Natural killer cell (primary cell): ENCODE data around the gene TMEM203. TPM values are rescaled to one million over a fixed set of nuclear protein-coding genes. Genes with fewer than 3 reads are reported as not detected.
A peak's percentile ranks its signal among the peaks of the same experiment; 100 is the strongest.

ENCODE experiments used
- ATAC-seq, 3 donors: fragments of 150-1000 bp in 2 of 3; fragments of 200-7000 bp in 1 of 3; cut with Tn5 transposase; 1 replicate in 1 of 3; 2 replicates in 2 of 3; pipeline ENCODE4 v1.10.0; 2021; ENCODE audit warnings: mild to moderate bottlenecking in 2 of 3, moderate library complexity in 2 of 3
- DNase-seq, 2 donors: peaks; one replicate each; pipeline versions ENCODE4 v3.0.0 to v3.0.0-alpha.2; 2013 to 2021; ENCODE audit warnings: mixed read lengths in 1 of 2
- H3K27ac ChIP-seq: one replicate; pipeline ENCODE4 v1.5.1; 2013; ENCODE audit warnings: mild to moderate bottlenecking, low read length
- H3K27me3 ChIP-seq: one replicate; pipeline ENCODE4 v1.6.1; 2013; ENCODE audit warnings: low read length; ENCODE audit not compliant: control insufficient read depth, insufficient read depth
- H3K36me3 ChIP-seq: one replicate; pipeline ENCODE4 v1.6.1; 2013; ENCODE audit warnings: low read length; ENCODE audit not compliant: control insufficient read depth, insufficient read depth
- H3K4me1 ChIP-seq: one replicate; pipeline ENCODE4 v1.6.1; 2013; ENCODE audit warnings: low read length; ENCODE audit not compliant: control insufficient read depth, insufficient read depth
- H3K4me3 ChIP-seq: one replicate; pipeline ENCODE4 v1.5.1; 2013; ENCODE audit warnings: low read length
- H3K9me3 ChIP-seq: one replicate; pipeline ENCODE4 v1.6.1; 2013; ENCODE audit warnings: low read length; ENCODE audit not compliant: control insufficient read depth, insufficient read depth
- H3K27ac Mint-ChIP-seq, 2 donors: one replicate each; pipeline ENCODE4 v1.8.0; 2022; ENCODE audit warnings: mild to moderate bottlenecking in 2 of 2, mixed read lengths in 2 of 2, moderate library complexity in 1 of 2
- H3K27me3 Mint-ChIP-seq, 2 donors: one replicate each; pipeline ENCODE4 v1.8.0; 2022; ENCODE audit warnings: low read depth in 2 of 2, mixed read lengths in 2 of 2
- H3K36me3 Mint-ChIP-seq: one replicate; pipeline ENCODE4 v1.8.0; 2022; ENCODE audit warnings: mixed read lengths
- H3K4me1 Mint-ChIP-seq, 2 donors: one replicate each; pipeline ENCODE4 v1.8.0; 2022; ENCODE audit warnings: mixed read lengths in 2 of 2
- H3K4me3 Mint-ChIP-seq: one replicate; pipeline ENCODE4 v1.8.0; 2022; ENCODE audit warnings: mild to moderate bottlenecking, moderate library complexity, mixed read lengths
- H3K9me3 Mint-ChIP-seq, 2 donors: one replicate each; pipeline ENCODE4 v1.8.0; 2022; ENCODE audit warnings: mixed read lengths in 2 of 2
- CTCF ChIP-seq: fragments of 200-600 bp; IDR thresholded peaks from one replicate; pipeline ENCODE4 v1.8.0; 2022; ENCODE audit warnings: antibody characterized with exemption
- WGBS: methylation state at CpG from one replicate; pipeline ENCODE4 v1.1.7; 2013; ENCODE audit warnings: missing lambda C conversion rate; ENCODE audit not compliant: insufficient coverage; 5-methylcytosine and 5-hydroxymethylcytosine counted together
- intact Hi-C: fragments of 100-400 bp; cut with micrococcal nuclease; formaldehyde crosslinking; loops from one replicate; pipeline ENCODE4 v1.14.2; 2022
- total RNA-seq, 4 donors: library from RNA; stranded (reverse); fragments of 120-200 nt in 1 of 4; gene quantifications; one replicate each; pipeline versions ENCODE4 v1.2.3 to v1.2.4, GENCODE V29; 2013 to 2022

The TMEM203 gene
- total RNA-seq, 3 donors from 2014 or later (not counting 1 experiment from before 2014, with no cell fraction given): 22.1 to 30.5 (median 27.1) TPM

- Mint-ChIP-seq H3K4me3 (peak overlapping the region; percentile 55), H3K27me3 (peaks cover 22 to 46% of the 10 kb centered on the region in 2 donors), H3K36me3 (no peaks in the 10 kb centered on the region), H3K4me1 (peaks cover 0 to 5% of the 10 kb centered on the region in 2 donors), H3K27ac (no peak overlapping the region), H3K9me3 (no peaks in the 10 kb centered on the region)
- Histone ChIP-seq H3K27ac (no peak overlapping the region), H3K4me3 (no peak overlapping the region), H3K4me1 (peaks cover 22% of the 10 kb centered on the region), H3K36me3 (no peaks in the 10 kb centered on the region), H3K9me3 (no peaks in the 10 kb centered on the region), H3K27me3 (peaks cover 56% of the 10 kb centered on the region)
- 52% methylated on average over 26 of the region's 26 CpGs for WGBS
- intact Hi-C loops: no loop called here
- ATAC-seq (no peak), DNase-seq (no peak)
- no peak for TF ChIP-seq CTCF
Observed at GRCh38 chr9:137163365-137163715, 42.1 kb downstream of the TMEM203 start.

GRCh38 chr9:137162505-137163364, 42.7 kb downstream of the TMEM203 start:
- Histone ChIP-seq H3K9me3 (no peaks in the 10 kb centered on the region), H3K4me3 (no peak overlapping the region), H3K27ac (no peak overlapping the region), H3K27me3 (peaks cover 58% of the 10 kb centered on the region), H3K36me3 (no peaks in the 10 kb centered on the region), H3K4me1 (peaks cover 28% of the 10 kb centered on the region)
- peak in 1 of 2 donors; percentile 48 for DNase-seq
- H3K36me3 Mint-ChIP-seq: no peaks in the 10 kb centered on the region
- peaks cover 28 to 52% of the 10 kb centered on the region in 2 donors for H3K27me3 Mint-ChIP-seq
- TF ChIP-seq CTCF: no peak
- intact Hi-C loops: no loop called here
- peak in 1 of 3 donors; percentile 42 for ATAC-seq
- peaks cover 0 to 5% of the 10 kb centered on the region in 2 donors for H3K4me1 Mint-ChIP-seq
- H3K27ac Mint-ChIP-seq: no peak overlapping the region
- H3K4me3 Mint-ChIP-seq: peak overlapping the region; percentile 28
- 24% methylated on average over 74 of the region's 74 CpGs for WGBS
- no peaks in the 10 kb centered on the region for H3K9me3 Mint-ChIP-seq

GRCh38 chr9:137161558-137162486, 43.6 kb downstream of the TMEM203 start:
- no peaks in the 10 kb centered on the region for H3K36me3 Mint-ChIP-seq

More at GRCh38 chr9:137161558-137162486, 43.6 kb downstream of the TMEM203 start:
- intact Hi-C loops: no loop called here
- H3K27me3 ChIP-seq: peaks cover 64% of the 10 kb centered on the region
- Mint-ChIP-seq H3K9me3 (no peaks in the 10 kb centered on the region), H3K27ac (no peak overlapping the region), H3K27me3 (peaks cover 31 to 52% of the 10 kb centered on the region in 2 donors), H3K4me1 (peaks cover 0 to 5% of the 10 kb centered on the region in 2 donors), H3K4me3 (no peak overlapping the region)
- ATAC-seq (no peak), DNase-seq (no peak)
- H3K27ac ChIP-seq: no peak overlapping the region
- H3K36me3 ChIP-seq: no peaks in the 10 kb centered on the region
- no peaks in the 10 kb centered on the region for H3K9me3 ChIP-seq
- H3K4me1 ChIP-seq: peaks cover 37% of the 10 kb centered on the region
- no peak overlapping the region for H3K4me3 ChIP-seq
- whole genome bisulfite sequencing: 15% methylated on average over 69 of the region's 71 CpGs
- TF ChIP-seq CTCF: no peak
